Measurements from ENCODE around the gene HSF2. TPM values are rescaled to one million over a fixed set of nuclear protein-coding genes. Genes with fewer than 3 reads are reported as not detected.

HSF2 gene
- total and polyA plus RNA-seq, 2 donors from 2014 or later: 7.8 to 9.5 TPM

GRCh38 chr6:122360809-122361208, 38.6 kb upstream of the HSF2 start:
- FAIRE-seq: no peak

DNA sequence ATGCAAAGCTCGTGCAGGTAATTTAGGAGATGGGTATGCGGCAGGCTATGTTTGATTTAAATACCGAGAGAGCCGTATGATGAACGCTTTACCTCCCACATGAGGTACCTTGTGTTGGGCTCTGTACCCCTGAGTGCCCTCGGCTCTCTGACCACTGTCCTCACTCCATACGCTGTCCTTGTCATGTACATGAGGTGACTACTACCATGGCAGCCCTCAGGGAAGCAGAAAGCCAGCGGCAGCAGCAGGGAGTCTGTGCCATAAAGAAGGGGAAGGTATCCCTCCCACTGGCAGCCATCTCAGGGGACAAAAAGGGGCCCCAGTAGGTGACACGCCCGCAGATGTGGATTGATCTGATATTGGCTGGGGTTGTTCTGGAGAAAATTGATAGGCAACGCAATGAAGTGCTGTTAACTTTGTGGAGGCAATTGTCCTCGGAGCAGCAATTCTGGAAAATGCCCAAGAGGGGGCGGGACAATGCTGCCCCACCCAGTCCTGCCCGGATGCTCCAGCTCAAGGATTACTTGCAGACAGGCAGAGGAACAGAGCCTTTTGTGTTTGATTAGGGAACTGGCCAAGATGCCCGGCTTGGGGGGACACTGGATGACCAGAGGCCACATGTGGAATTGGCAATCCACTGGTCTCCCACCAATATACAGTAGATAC, 38.0 kb upstream of the HSF2 start:
- TF ChIP-seq, protein P1, sequence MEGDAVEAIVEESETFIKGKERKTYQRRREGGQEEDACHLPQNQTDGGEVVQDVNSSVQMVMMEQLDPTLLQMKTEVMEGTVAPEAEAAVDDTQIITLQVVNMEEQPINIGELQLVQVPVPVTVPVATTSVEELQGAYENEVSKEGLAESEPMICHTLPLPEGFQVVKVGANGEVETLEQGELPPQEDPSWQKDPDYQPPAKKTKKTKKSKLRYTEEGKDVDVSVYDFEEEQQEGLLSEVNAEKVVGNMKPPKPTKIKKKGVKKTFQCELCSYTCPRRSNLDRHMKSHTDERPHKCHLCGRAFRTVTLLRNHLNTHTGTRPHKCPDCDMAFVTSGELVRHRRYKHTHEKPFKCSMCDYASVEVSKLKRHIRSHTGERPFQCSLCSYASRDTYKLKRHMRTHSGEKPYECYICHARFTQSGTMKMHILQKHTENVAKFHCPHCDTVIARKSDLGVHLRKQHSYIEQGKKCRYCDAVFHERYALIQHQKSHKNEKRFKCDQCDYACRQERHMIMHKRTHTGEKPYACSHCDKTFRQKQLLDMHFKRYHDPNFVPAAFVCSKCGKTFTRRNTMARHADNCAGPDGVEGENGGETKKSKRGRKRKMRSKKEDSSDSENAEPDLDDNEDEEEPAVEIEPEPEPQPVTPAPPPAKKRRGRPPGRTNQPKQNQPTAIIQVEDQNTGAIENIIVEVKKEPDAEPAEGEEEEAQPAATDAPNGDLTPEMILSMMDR (IDR thresholded peaks at IDR 0.05; ENCODE audit: borderline replicate concordance, extremely low read depth, insufficient read depth): no peak
- Histone ChIP-seq H3K9ac (ENCODE audit: low read length in 3 of 3) (no peak overlapping the region), H3K36me3 (ENCODE audit: control insufficient read depth in 2 of 3, insufficient read depth in 3 of 3, low read length in 3 of 3) (no peaks in the 10 kb centered on the region), H3K4me3 (ENCODE audit: low read length in 3 of 3) (no peak overlapping the region), H3K4me1 (ENCODE audit: control insufficient read depth in 2 of 3, insufficient read depth in 2 of 3, low read depth in 1 of 3, low read length in 3 of 3) (no peaks in the 10 kb centered on the region), H3K9me3 (ENCODE audit: control insufficient read depth in 2 of 3, insufficient read depth in 1 of 3, low read length in 3 of 3) (no peaks in the 10 kb centered on the region), H3K27ac (ENCODE audit: low read depth in 2 of 2, low read length in 2 of 2) (no peak overlapping the region), H3K27me3 (ENCODE audit: control insufficient read depth, insufficient read depth, low read length) (no peaks in the 10 kb centered on the region)
- FAIRE-seq: no peak
- intact Hi-C loops (cut with DNase I): no loop called here
- DNase-seq: no peak

More at GRCh38 chr6:122360809-122361208, 38.6 kb upstream of the HSF2 start:
- DNase-seq: no peak
- no peaks in the 10 kb centered on the region for H3K4me1 ChIP-seq (ENCODE audit: control insufficient read depth in 2 of 3, insufficient read depth in 2 of 3, low read depth in 1 of 3, low read length in 3 of 3)
- intact Hi-C loops (cut with DNase I): no loop called here
- H3K9me3 ChIP-seq (ENCODE audit: control insufficient read depth in 2 of 3, insufficient read depth in 1 of 3, low read length in 3 of 3): no peaks in the 10 kb centered on the region
- no peak overlapping the region for H3K9ac ChIP-seq (ENCODE audit: low read length in 3 of 3)
- no peaks in the 10 kb centered on the region for H3K36me3 ChIP-seq (ENCODE audit: control insufficient read depth in 2 of 3, insufficient read depth in 3 of 3, low read length in 3 of 3)
- TF ChIP-seq, protein P1 (IDR thresholded peaks at IDR 0.05; ENCODE audit: borderline replicate concordance, extremely low read depth, insufficient read depth): no peak
- no peaks in the 10 kb centered on the region for H3K27me3 ChIP-seq (ENCODE audit: control insufficient read depth, insufficient read depth, low read length)
- H3K4me3 ChIP-seq (ENCODE audit: low read length in 3 of 3): no peak overlapping the region
- no peak overlapping the region for H3K27ac ChIP-seq (ENCODE audit: low read depth in 2 of 2, low read length in 2 of 2)

DNA sequence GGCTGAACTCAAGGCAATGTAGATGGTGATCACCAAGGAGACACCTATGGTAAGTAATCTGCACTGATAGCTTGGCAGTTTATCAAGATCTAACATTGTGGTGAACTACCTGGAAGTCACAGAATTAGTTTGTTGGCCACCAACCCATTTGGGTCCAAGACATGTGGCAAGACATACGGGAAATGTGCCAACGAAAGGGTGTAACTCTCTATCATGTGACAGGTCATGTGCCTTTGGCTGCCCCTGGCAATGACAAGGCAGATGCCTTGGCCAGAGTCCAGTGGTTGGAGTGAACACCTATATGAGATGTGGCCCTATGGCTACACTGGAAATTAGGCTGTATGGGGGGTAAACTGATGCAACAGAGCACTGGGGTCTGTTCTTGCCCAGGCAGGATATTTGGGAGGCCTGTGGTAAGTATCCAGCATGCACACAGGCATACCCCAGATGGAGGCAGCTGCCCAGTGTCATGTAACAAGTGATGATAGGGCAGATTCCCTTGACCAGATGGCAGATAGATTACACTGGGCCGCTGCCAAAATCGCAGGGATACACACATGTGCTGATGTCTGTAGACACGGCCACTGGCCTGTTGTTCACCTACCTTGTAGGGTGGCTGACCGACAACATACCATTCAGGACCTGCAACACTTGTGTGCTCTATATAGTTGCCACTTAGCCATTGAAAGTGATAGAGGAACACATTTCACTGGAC, 35.5 kb upstream of the HSF2 start:
- H3K36me3 ChIP-seq (ENCODE audit: control insufficient read depth in 2 of 3, insufficient read depth in 3 of 3, low read length in 3 of 3): no peaks in the 10 kb centered on the region
- H3K4me3 ChIP-seq (ENCODE audit: low read length in 3 of 3): no peak overlapping the region
- H3K27me3 ChIP-seq (ENCODE audit: control insufficient read depth, insufficient read depth, low read length): no peaks in the 10 kb centered on the region
- H3K9ac ChIP-seq (ENCODE audit: low read length in 3 of 3): no peak overlapping the region
- no peaks in the 10 kb centered on the region for H3K9me3 ChIP-seq (ENCODE audit: control insufficient read depth in 2 of 3, insufficient read depth in 1 of 3, low read length in 3 of 3)
- no peak overlapping the region for H3K27ac ChIP-seq (ENCODE audit: low read depth in 2 of 2, low read length in 2 of 2)
- DNase-seq (no peak), FAIRE-seq (no peak)
- TF ChIP-seq, protein P1 (IDR thresholded peaks at IDR 0.05; ENCODE audit: borderline replicate concordance, extremely low read depth, insufficient read depth): no peak
- intact Hi-C loops (cut with DNase I): no loop called here
- no peaks in the 10 kb centered on the region for H3K4me1 ChIP-seq (ENCODE audit: control insufficient read depth in 2 of 3, insufficient read depth in 2 of 3, low read depth in 1 of 3, low read length in 3 of 3)

All from kidney (tissue), 14 donors.